SK-N-MC (cell line): Measurements from ENCODE around the gene DOCK10.

Experiments
- EZH2 ChIP-seq: fragments of 200-600 bp; sonication (generic); IDR thresholded peaks from one replicate; pipeline ENCODE4 v1.6.1; 2017; ENCODE audit warnings: antibody characterized with exemption
- POLR2AphosphoS5 ChIP-seq: IDR thresholded peaks from 2 replicates; pipeline ENCODE4 v1.6.1; 2012; ENCODE audit warnings: mild to moderate bottlenecking, low read depth, low read length, borderline replicate concordance

DNA sequence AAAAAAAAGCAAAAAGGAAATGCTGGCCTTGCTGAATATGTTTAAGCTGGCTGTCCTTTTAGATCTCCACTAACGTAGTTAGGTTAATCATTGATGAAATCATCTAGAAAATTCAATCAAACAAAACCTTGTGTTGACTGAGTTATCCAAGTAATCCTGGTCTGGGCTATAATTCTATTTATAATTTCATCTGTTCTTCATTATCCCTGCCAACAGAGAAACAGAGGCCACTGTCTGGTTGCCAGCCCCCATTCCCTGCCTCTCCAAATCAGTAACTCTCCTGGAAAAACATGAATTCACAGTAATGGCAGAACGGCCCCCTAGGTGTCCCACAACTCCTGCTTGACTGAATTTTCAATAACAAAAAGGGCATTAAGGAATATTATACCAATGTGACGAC is 24.6 kb downstream of the DOCK10 start:
- TF ChIP-seq EZH2, result no peak
- TF ChIP-seq POLR2AphosphoS5, result no peak
